Sigmoid colon (tissue), 7 donors: ENCODE data around the gene TPP2. TPM values are rescaled to one million over a fixed set of nuclear protein-coding genes. Genes with fewer than 3 reads are reported as not detected.

Experiments
- DNase-seq: peaks from one replicate; pipeline ENCODE4 v3.0.0-alpha.2; 2019
- H3K27ac ChIP-seq, 4 donors: fragments of 200-600 bp; sonication (generic); one replicate each; pipeline ENCODE4 v1.5.1; 2016 to 2019; ENCODE audit warnings: mild to moderate bottlenecking in 1 of 4
- H3K27me3 ChIP-seq, 3 donors: fragments of 200-600 bp; sonication (generic); one replicate each; pipeline ENCODE4 v1.5.1; 2019; ENCODE audit warnings: mild to moderate bottlenecking in 1 of 3
- H3K36me3 ChIP-seq, 4 donors: fragments of 200-600 bp; sonication (generic); one replicate each; pipeline ENCODE4 v1.5.1; 2016 to 2019
- H3K4me1 ChIP-seq, 4 donors: fragments of 200-600 bp; sonication (generic); one replicate each; pipeline ENCODE4 v1.5.1; 2017 to 2019
- H3K4me3 ChIP-seq, 4 donors: fragments of 200-600 bp; sonication (generic); one replicate each; pipeline ENCODE4 v1.5.1; 2017 to 2019; ENCODE audit warnings: mild to moderate bottlenecking in 2 of 4, moderate library complexity in 1 of 4
- H3K9me3 ChIP-seq, 4 donors: fragments of 200-600 bp in 3 of 4; sonication (generic) in 3 of 4; one replicate each; pipeline versions ENCODE4 v1.5.1 to v1.6.1; 2013 to 2019
- CTCF ChIP-seq, 4 experiments: fragments of 450-650 bp in 3 of 4; fragments of 200-600 bp in 1 of 4; IDR thresholded peaks; one replicate each; pipeline ENCODE4 v1.5.1; 2016 to 2019; ENCODE audit warnings: antibody characterized with exemption in 4 of 4, mild to moderate bottlenecking in 3 of 4, moderate library complexity in 2 of 4
- EP300 ChIP-seq, 4 donors: sonication (generic); formaldehyde crosslinking; IDR thresholded peaks; one replicate each; pipeline ENCODE4 v1.6.1; 2017; ENCODE audit warnings: antibody characterized with exemption in 4 of 4
- POLR2A ChIP-seq, 2 donors: fragments of 450-650 bp; IDR thresholded peaks; one replicate each; pipeline ENCODE4 v1.6.1; 2016; ENCODE audit warnings: antibody characterized with exemption in 2 of 2, mild to moderate bottlenecking in 2 of 2, moderate library complexity in 2 of 2
- POLR2AphosphoS5 ChIP-seq, 4 donors: sonication (generic); formaldehyde crosslinking; IDR thresholded peaks; one replicate each; pipeline ENCODE4 v1.6.1; 2017; ENCODE audit warnings: antibody characterized with exemption in 4 of 4
- WGBS, 2 donors: extraction: QIAGEN DNeasy Blood & Tissue Kit; methylation state at CpG; one replicate each; pipeline ENCODE4 v1.1.7; 2013; 5-methylcytosine and 5-hydroxymethylcytosine counted together
- intact Hi-C: fragments of 100-400 bp; cut with DNase I; formaldehyde crosslinking; loops from one replicate; pipeline ENCODE4 v1.15.1; 2023
- polyA plus RNA-seq, 3 donors: library from polyadenylated mRNA; stranded (reverse); fragments of 200-250 nt; gene quantifications; one replicate each; pipeline ENCODE4 v1.2.3, GENCODE V29; 2013
- total RNA-seq, 4 donors: library from RNA; depleted of rRNA; stranded (reverse); fragments of >200 nt; gene quantifications; one replicate each; pipeline ENCODE4 v1.1.0, GENCODE V29; 2016
- donor health status: healthy with polysubstance abuse.
- donor health status: Bipolar disorder and iron deficiency.
- donor health status: healthy.

The TPP2 gene
- total and polyA plus RNA-seq, 7 donors = 11.4 to 54.2 (median 33.0) TPM

- H3K9me3 ChIP-seq = no peaks in the 10 kb centered on the region
- H3K27ac ChIP-seq = no peak overlapping the region
- no peak for DNase-seq
- peaks cover 0 to 13% (median 7%) of the 10 kb centered on the region in 4 donors for H3K4me1 ChIP-seq
- 83 to 87% methylated on average over 6 of the region's 6 CpGs for WGBS, 2 donors
- TF ChIP-seq EP300 (IDR thresholded peaks at IDR 0.05) (no peak), CTCF (IDR thresholded peaks at IDR 0.05) (no peak), POLR2A (IDR thresholded peaks at IDR 0.05) (no peak), POLR2AphosphoS5 (IDR thresholded peaks at IDR 0.05) (no peak)
- intact Hi-C loops = no loop called here
- no peaks in the 10 kb centered on the region for H3K36me3 ChIP-seq
- no peak overlapping the region for H3K4me3 ChIP-seq
- H3K27me3 ChIP-seq = peaks cover 0 to 8% (median 0%) of the 10 kb centered on the region in 3 donors
These were observed 100.5 kb downstream of the TPP2 start for GRCh38 chr13:102697264-102697663.

- intact Hi-C loops = no loop called here
- no peak overlapping the region for H3K27ac ChIP-seq
- WGBS, 2 donors = 87 to 89% methylated on average over 8 of the region's 8 CpGs
- DNase-seq = no peak
- H3K4me3 ChIP-seq = no peak overlapping the region
- TF ChIP-seq CTCF (IDR thresholded peaks at IDR 0.05) = no peak
- no peak for TF ChIP-seq POLR2A (IDR thresholded peaks at IDR 0.05)
- TF ChIP-seq EP300 (IDR thresholded peaks at IDR 0.05) = no peak
- no peak for TF ChIP-seq POLR2AphosphoS5 (IDR thresholded peaks at IDR 0.05)
- H3K27me3 ChIP-seq = peaks cover 0 to 7% (median 0%) of the 10 kb centered on the region in 3 donors
- H3K9me3 ChIP-seq = no peaks in the 10 kb centered on the region
- H3K4me1 ChIP-seq = peaks cover 0 to 13% (median 7%) of the 10 kb centered on the region in 4 donors
- no peaks in the 10 kb centered on the region for H3K36me3 ChIP-seq
These were observed 101.3 kb downstream of the TPP2 start for GRCh38 chr13:102697929-102698648.

GRCh38 chr13:102698649-102698980, 101.8 kb downstream of the TPP2 start:
- Histone ChIP-seq H3K27me3 (peaks cover 0 to 3% (median 0%) of the 10 kb centered on the region in 3 donors), H3K27ac (no peak overlapping the region), H3K36me3 (no peaks in the 10 kb centered on the region), H3K9me3 (no peaks in the 10 kb centered on the region), H3K4me3 (no peak overlapping the region), H3K4me1 (peaks cover 0 to 13% (median 7%) of the 10 kb centered on the region in 4 donors)
- 94% methylated on average over 2 of the region's 2 CpGs for WGBS, 2 donors
- intact Hi-C loops = no loop called here
- no peak for TF ChIP-seq CTCF (IDR thresholded peaks at IDR 0.05)
- TF ChIP-seq POLR2A (IDR thresholded peaks at IDR 0.05) = no peak
- no peak for TF ChIP-seq EP300 (IDR thresholded peaks at IDR 0.05)
- no peak for TF ChIP-seq POLR2AphosphoS5 (IDR thresholded peaks at IDR 0.05)
- no peak for DNase-seq

GRCh38 chr13:102699504-102699903, 102.7 kb downstream of the TPP2 start:
- intact Hi-C loops = no loop called here
- no peak overlapping the region for H3K4me3 ChIP-seq
- peaks cover 0 to 13% (median 7%) of the 10 kb centered on the region in 4 donors for H3K4me1 ChIP-seq
- DNase-seq = no peak
- no peaks in the 10 kb centered on the region for H3K36me3 ChIP-seq
- no peaks in the 10 kb centered on the region for H3K9me3 ChIP-seq
- WGBS, 2 donors = 79 to 83% methylated on average over 3 of the region's 3 CpGs
- H3K27ac ChIP-seq = no peak overlapping the region
- H3K27me3 ChIP-seq = peaks cover 0 to 3% (median 0%) of the 10 kb centered on the region in 3 donors
- no peak for TF ChIP-seq CTCF (IDR thresholded peaks at IDR 0.05)
